SK-N-SH treated with all-trans-retinoic acid at 6 μM for 48 hours (cell line): Measurements from ENCODE around the gene DGKI.

Experiments used
- ATAC-seq: fragments of 200-7000 bp; cut with Tn5 transposase; 3 replicates; pipeline ENCODE4 v1.9.1; 2020; ENCODE audit warnings: mild to moderate bottlenecking, moderate library complexity
- BACH2 ChIP-seq: fragments of 250-450 bp; sonication (Bioruptor Pico); IDR thresholded peaks from 2 replicates; pipeline ENCODE4 v1.9.0; 2021; ENCODE audit warnings: mild to moderate bottlenecking, borderline replicate concordance
- CREB5 ChIP-seq: fragments of 250-450 bp; sonication (Bioruptor Pico); IDR thresholded peaks from 2 replicates; pipeline ENCODE4 v1.5.1; 2020; ENCODE audit warnings: low read depth, mild to moderate bottlenecking, moderate library complexity
- ESRRG ChIP-seq: fragments of 250-450 bp; sonication (Bioruptor Pico); IDR thresholded peaks from 2 replicates; pipeline ENCODE4 v1.6.1; 2021; ENCODE audit warnings: mild to moderate bottlenecking
- GLIS3 ChIP-seq: fragments of 250-450 bp; sonication (Bioruptor Pico); IDR thresholded peaks from 2 replicates; pipeline ENCODE4 v1.5.0; 2020; ENCODE audit warnings: mild to moderate bottlenecking, moderate library complexity
- ISL1 ChIP-seq: fragments of 250-450 bp; sonication (Bioruptor Pico); IDR thresholded peaks from 2 replicates; pipeline ENCODE4 v2.1.2; 2022; ENCODE audit warnings: mild to moderate bottlenecking, moderate library complexity
- PATZ1 ChIP-seq: fragments of 250-450 bp; sonication (Bioruptor Pico); IDR thresholded peaks from 2 replicates; pipeline ENCODE4 v1.8.0; 2020; ENCODE audit warnings: mild to moderate bottlenecking, moderate library complexity, borderline replicate concordance
- POU6F1 ChIP-seq: fragments of 250-450 bp; sonication (Bioruptor Pico); IDR thresholded peaks from 2 replicates; pipeline ENCODE4 v1.8.0; 2021; ENCODE audit warnings: low read depth, mild to moderate bottlenecking, moderate library complexity, borderline replicate concordance
- PPARA ChIP-seq: fragments of 250-450 bp; sonication (Bioruptor Pico); IDR thresholded peaks from 2 replicates; pipeline ENCODE4 v1.5.0; 2020; ENCODE audit warnings: mild to moderate bottlenecking, borderline replicate concordance
- RARB ChIP-seq: fragments of 250-450 bp; sonication (Bioruptor Pico); IDR thresholded peaks from 2 replicates; pipeline ENCODE4 v1.8.0; 2021; ENCODE audit warnings: mild to moderate bottlenecking, moderate library complexity
- SNAI2 ChIP-seq: fragments of 250-450 bp; sonication (Bioruptor Pico); IDR thresholded peaks from 2 replicates; pipeline ENCODE4 v1.5.0; 2020; ENCODE audit warnings: mild to moderate bottlenecking, moderate library complexity
- TCF4 ChIP-seq: fragments of 250-450 bp; sonication (Bioruptor Pico); IDR thresholded peaks from 2 replicates; pipeline ENCODE4 v1.8.0; 2021; ENCODE audit warnings: mild to moderate bottlenecking, moderate library complexity, borderline replicate concordance
- TOX ChIP-seq: fragments of 250-450 bp; sonication (Bioruptor Pico); IDR thresholded peaks from 2 replicates; pipeline ENCODE4 v1.8.0; 2021; ENCODE audit warnings: mild to moderate bottlenecking, moderate library complexity, borderline replicate concordance
- TSHZ2 ChIP-seq: fragments of 250-450 bp; sonication (Bioruptor Pico); IDR thresholded peaks from 2 replicates; pipeline ENCODE4 v1.5.0; 2020; ENCODE audit warnings: mild to moderate bottlenecking, moderate library complexity
- ZC3H10 ChIP-seq: fragments of 250-450 bp; sonication (Bioruptor Pico); IDR thresholded peaks from 2 replicates; pipeline ENCODE4 v1.5.1; 2021; ENCODE audit warnings: mild to moderate bottlenecking, moderate library complexity
- ZNF565 ChIP-seq: fragments of 450-650 bp; formaldehyde crosslinking; conservative IDR thresholded peaks from 2 replicates; pipeline ENCODE4 v1.5.0; 2020; ENCODE audit warnings: low read depth, mild to moderate bottlenecking, moderate library complexity
- ZNF70 ChIP-seq: fragments of 450-650 bp; formaldehyde crosslinking; IDR thresholded peaks from 2 replicates; pipeline ENCODE4 v1.5.0; 2020; ENCODE audit warnings: mild to moderate bottlenecking, moderate library complexity
- ZNF8 ChIP-seq: fragments of 450-650 bp; formaldehyde crosslinking; IDR thresholded peaks from 2 replicates; pipeline ENCODE4 v1.5.0; 2020; ENCODE audit warnings: mild to moderate bottlenecking, moderate library complexity

Gene DGKI

GRCh38 chr7:137421366-137421765 is 425.4 kb downstream of the DGKI start:
- TF ChIP-seq ZNF8 (CRISPR knock-in tag) (no peak), PATZ1 (no peak), POU6F1 (CRISPR knock-in tag) (no peak), ZNF565 (CRISPR knock-in tag) (no peak), PPARA (CRISPR knock-in tag) (no peak), TCF4 (no peak), ZC3H10 (no peak)
- no peak for ATAC-seq

GRCh38 chr7:137418841-137419240 is 427.9 kb downstream of the DGKI start:
- no peak for ATAC-seq
- no peak for TF ChIP-seq TCF4
- no peak for TF ChIP-seq PPARA (CRISPR knock-in tag)
- no peak for TF ChIP-seq BACH2
- no peak for TF ChIP-seq POU6F1 (CRISPR knock-in tag)
- no peak for TF ChIP-seq SNAI2 (CRISPR knock-in tag)

- no peak for TF ChIP-seq ISL1 (CRISPR knock-in tag)
- no peak for TF ChIP-seq ZNF565 (CRISPR knock-in tag)
- no peak for ATAC-seq
Observed at GRCh38 chr7:137417464-137417863, 429.3 kb downstream of the DGKI start.

GRCh38 chr7:137413901-137414300 is 432.9 kb downstream of the DGKI start:
- no peak for ATAC-seq
- TF ChIP-seq RARB (no peak), ZNF8 (CRISPR knock-in tag) (no peak), CREB5 (CRISPR knock-in tag) (no peak), BACH2 (no peak)

- ATAC-seq, result no peak
- no peak for TF ChIP-seq ZNF70
Observed at GRCh38 chr7:137411446-137411845, 435.3 kb downstream of the DGKI start.

GRCh38 chr7:137408126-137408525 is 438.6 kb downstream of the DGKI start:
- no peak for ATAC-seq
- TF ChIP-seq TSHZ2 (CRISPR knock-in tag) (no peak), RARB (no peak), ESRRG (no peak), PATZ1 (no peak), TOX (no peak), POU6F1 (CRISPR knock-in tag) (no peak), GLIS3 (CRISPR knock-in tag) (no peak), ZNF8 (CRISPR knock-in tag) (no peak)
